ENCODE data around the gene TBC1D16.

GRCh38 chr17:80006811-80007752 lies 28.6 kb downstream of the TBC1D16 start:
- TF ChIP-seq, protein P1, sequence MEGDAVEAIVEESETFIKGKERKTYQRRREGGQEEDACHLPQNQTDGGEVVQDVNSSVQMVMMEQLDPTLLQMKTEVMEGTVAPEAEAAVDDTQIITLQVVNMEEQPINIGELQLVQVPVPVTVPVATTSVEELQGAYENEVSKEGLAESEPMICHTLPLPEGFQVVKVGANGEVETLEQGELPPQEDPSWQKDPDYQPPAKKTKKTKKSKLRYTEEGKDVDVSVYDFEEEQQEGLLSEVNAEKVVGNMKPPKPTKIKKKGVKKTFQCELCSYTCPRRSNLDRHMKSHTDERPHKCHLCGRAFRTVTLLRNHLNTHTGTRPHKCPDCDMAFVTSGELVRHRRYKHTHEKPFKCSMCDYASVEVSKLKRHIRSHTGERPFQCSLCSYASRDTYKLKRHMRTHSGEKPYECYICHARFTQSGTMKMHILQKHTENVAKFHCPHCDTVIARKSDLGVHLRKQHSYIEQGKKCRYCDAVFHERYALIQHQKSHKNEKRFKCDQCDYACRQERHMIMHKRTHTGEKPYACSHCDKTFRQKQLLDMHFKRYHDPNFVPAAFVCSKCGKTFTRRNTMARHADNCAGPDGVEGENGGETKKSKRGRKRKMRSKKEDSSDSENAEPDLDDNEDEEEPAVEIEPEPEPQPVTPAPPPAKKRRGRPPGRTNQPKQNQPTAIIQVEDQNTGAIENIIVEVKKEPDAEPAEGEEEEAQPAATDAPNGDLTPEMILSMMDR (IDR thresholded peaks at IDR 0.05) = no peak
- TF ChIP-seq EZH2 (IDR thresholded peaks at IDR 0.05; ENCODE audit: borderline replicate concordance, insufficient read depth, low read depth, low read length, poor library complexity, severe bottlenecking) = no peak

All from B cell (primary cell).